Omental fat pad (tissue), 4 donors: ENCODE measurements around the gene COX6A2. TPM values are rescaled to one million over a fixed set of nuclear protein-coding genes. Genes with fewer than 3 reads are reported as not detected.

Experiments
- ATAC-seq: fragments of 150-250 bp; one replicate; pipeline ENCODE4 v1.9.1; 2016; ENCODE audit warnings: mild to moderate bottlenecking, moderate library complexity; ENCODE audit not compliant: low FRiP score
- DNase-seq: peaks from one replicate; pipeline ENCODE4 v3.0.0-alpha.2; 2019; ENCODE audit warnings: low spot score
- total RNA-seq, 4 donors: library from RNA; depleted of rRNA; stranded (reverse); fragments of >200 nt; gene quantifications; one replicate each; pipeline ENCODE4 v1.1.0, GENCODE V29; 2016
- TF ChIP-seq, protein P1 (sequence below), 3 donors: fragments of 450-650 bp; IDR thresholded peaks; one replicate each; pipeline ENCODE4 v1.5.1; 2016 to 2017; ENCODE audit warnings: antibody characterized with exemption in 3 of 3, mild to moderate bottlenecking in 3 of 3, moderate library complexity in 2 of 3

The COX6A2 gene
- total RNA-seq, 4 donors from 2014 or later, result not detected

DNA sequence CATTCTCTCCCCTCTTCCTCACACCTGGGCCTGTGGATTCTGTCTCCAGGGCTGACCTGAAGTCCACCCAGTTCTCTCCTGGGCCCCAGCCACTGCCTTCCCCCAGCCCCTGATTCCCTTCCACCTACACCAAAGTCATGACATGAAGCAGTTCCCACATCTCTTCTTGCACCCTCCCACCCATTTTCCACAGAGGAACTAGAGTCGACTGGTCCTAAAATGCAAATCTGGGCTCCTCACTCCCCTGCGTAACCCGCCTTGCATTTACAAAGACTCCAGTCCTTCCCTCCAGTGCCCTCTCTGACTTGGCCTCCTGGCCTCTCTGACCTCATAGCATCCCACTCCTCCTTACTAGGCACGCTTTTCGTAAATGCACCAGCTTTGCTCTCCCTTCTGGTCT, 14.8 kb downstream of the COX6A2 start:
- TF ChIP-seq, protein P1, sequence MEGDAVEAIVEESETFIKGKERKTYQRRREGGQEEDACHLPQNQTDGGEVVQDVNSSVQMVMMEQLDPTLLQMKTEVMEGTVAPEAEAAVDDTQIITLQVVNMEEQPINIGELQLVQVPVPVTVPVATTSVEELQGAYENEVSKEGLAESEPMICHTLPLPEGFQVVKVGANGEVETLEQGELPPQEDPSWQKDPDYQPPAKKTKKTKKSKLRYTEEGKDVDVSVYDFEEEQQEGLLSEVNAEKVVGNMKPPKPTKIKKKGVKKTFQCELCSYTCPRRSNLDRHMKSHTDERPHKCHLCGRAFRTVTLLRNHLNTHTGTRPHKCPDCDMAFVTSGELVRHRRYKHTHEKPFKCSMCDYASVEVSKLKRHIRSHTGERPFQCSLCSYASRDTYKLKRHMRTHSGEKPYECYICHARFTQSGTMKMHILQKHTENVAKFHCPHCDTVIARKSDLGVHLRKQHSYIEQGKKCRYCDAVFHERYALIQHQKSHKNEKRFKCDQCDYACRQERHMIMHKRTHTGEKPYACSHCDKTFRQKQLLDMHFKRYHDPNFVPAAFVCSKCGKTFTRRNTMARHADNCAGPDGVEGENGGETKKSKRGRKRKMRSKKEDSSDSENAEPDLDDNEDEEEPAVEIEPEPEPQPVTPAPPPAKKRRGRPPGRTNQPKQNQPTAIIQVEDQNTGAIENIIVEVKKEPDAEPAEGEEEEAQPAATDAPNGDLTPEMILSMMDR (IDR thresholded peaks at IDR 0.05), result no peak
- DNase-seq (no peak), ATAC-seq (no peak)

GRCh38 chr16:31412750-31413149, 15.4 kb downstream of the COX6A2 start:
- TF ChIP-seq, protein P1 (IDR thresholded peaks at IDR 0.05), result no peak
- no peak for ATAC-seq
- DNase-seq, result no peak

DNA sequence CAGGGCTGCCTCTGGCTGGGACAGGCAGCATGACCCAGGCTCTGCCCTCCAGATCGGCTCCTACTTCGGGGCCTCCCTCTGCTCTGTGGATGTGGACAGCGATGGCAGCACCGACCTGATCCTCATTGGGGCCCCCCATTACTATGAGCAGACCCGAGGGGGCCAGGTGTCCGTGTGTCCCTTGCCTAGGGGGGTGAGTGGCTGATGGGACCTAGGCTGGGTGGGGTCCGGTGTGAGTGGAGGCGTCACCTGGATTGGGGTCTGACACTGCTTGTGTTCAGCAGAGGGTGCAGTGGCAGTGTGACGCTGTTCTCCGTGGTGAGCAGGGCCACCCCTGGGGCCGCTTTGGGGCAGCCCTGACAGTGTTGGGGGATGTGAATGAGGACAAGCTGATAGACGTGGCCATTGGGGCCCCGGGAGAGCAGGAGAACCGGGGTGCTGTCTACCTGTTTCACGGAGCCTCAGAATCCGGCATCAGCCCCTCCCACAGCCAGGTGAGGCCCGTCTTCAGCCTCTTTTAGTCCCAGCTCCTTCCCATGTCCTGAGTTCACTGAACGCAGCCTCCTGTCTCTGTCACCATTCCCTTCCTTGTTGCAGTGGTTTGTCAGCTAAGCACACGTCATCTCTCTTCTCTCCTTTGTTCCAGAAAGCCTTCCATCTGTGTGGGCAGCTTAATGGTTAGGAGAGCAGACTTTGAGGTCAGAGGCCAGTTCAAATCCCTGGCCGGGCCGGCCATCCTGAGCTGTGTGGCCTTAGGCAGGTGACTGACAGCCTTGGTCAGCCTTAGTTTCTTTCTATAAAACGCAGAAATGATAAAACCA, 16.9 kb downstream of the COX6A2 start:
- DNase-seq, result no peak
- ATAC-seq, result no peak
- TF ChIP-seq, protein P1 (IDR thresholded peaks at IDR 0.05), result no peak

DNA sequence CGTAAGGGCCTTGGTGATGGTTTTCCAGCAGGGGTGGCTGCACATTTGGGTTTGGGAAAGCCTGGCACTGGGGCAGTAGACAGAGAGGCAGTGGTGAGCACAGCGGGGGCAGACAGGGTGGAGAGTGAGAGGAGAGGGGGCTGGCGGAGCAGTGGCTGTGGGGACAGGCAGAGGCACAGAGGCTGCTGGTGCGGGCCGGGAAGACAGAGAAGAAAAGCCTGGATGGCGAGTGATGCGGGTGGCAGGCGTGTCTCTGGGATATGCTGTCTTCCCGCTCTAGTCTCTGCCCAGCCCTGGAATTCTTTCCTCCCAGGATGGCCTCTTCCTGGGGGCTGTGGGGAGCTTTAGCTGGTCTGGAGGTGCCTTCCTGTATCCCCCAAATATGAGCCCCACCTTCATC, 18.1 kb downstream of the COX6A2 start:
- TF ChIP-seq, protein P1 (IDR thresholded peaks at IDR 0.05), result no peak
- no peak for ATAC-seq
- DNase-seq, result no peak

DNA sequence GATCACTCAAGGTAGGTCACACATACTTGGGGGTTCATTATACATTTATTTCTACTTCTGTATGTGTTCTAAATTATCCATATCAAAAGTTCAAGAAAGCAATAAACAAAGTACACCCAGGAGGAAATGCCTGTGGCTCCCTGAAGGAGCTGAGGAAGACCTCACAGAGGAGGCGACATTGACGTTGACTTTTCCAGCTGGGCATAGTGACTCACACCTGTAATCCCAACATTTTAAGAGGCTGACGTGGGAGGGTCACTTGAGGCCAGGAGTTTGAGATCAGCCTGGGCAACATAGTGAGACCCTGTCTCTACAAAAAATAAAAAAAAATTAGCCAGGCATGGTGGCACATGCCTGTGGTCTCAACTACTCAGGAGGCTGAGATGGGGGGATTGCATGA, 18.7 kb downstream of the COX6A2 start:
- DNase-seq (no peak), ATAC-seq (no peak)
- TF ChIP-seq, protein P1 (IDR thresholded peaks at IDR 0.05), result no peak

DNA sequence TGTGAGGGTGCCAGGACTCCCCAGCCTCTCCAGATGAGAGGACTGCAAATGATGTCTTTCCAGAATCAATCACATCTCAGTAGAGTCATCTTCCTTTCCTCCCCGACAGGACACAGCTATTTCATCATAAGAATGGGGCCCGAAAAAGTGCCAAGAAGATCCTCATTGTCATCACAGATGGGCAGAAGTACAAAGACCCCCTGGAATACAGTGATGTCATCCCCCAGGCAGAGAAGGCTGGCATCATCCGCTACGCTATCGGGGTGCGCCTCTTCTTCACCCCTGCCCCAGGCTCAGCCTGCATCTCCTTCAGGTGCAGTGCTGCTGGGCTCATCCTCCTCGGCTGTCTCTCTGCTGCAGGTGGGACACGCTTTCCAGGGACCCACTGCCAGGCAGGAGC, 20.8 kb downstream of the COX6A2 start:
- DNase-seq (no peak), ATAC-seq (no peak)
- TF ChIP-seq, protein P1 (IDR thresholded peaks at IDR 0.05), result no peak
